H1 (cell line): ENCODE measurements around the gene KNDC1. TPM values are rescaled to one million over a fixed set of nuclear protein-coding genes. Genes with fewer than 3 reads are reported as not detected.

Experiments used
- CTCF ChIA-PET: fragments of 300-600 bp; sonication (Branson Sonifier 250); formaldehyde crosslinking; loops from one replicate; lab custom pipeline; 2021; ENCODE audit not compliant: partially characterized antibody; lab: Charles Lee
- POLR2A ChIA-PET: fragments of 300-600 bp; sonication (Branson Sonifier 250); formaldehyde crosslinking; loops from one replicate; lab custom pipeline; 2021; ENCODE audit warnings: inconsistent platforms; ENCODE audit not compliant: partially characterized antibody; lab: Charles Lee
- DNase-seq, 2 experiments: peaks; one replicate each; pipeline versions ENCODE4 v3.0.0 to v3.0.0-alpha.2; 2010 to 2022; ENCODE audit warnings: low spot score in 2 of 2, low read depth in 1 of 2, mixed read lengths in 1 of 2
- FAIRE-seq: peaks from 2 replicates; lab custom pipeline; 2011; peaks lifted over from hg19 to GRCh38; lab: Jason Lieb, UNC
- H2AFZ ChIP-seq: 2 replicates; pipeline ENCODE4 v1.8.1; 2012; ENCODE audit warnings: low read length, inconsistent platforms
- H2AK5ac ChIP-seq: 2 replicates; pipeline ENCODE4 v1.6.1; 2013; ENCODE audit warnings: low read depth, low read length
- H2BK120ac ChIP-seq: replicated peaks from 2 replicates; pipeline ENCODE3; 2013; ENCODE audit warnings: low read depth, low read length, inconsistent platforms
- H2BK12ac ChIP-seq: 2 replicates; pipeline ENCODE4 v1.6.1; 2013; ENCODE audit warnings: low read depth, low read length
- H2BK15ac ChIP-seq: 2 replicates; pipeline ENCODE4 v1.6.1; 2013; ENCODE audit warnings: low read length
- H2BK20ac ChIP-seq: 2 replicates; pipeline ENCODE4 v1.6.1; 2013; ENCODE audit warnings: low read length
- H2BK5ac ChIP-seq: 2 replicates; pipeline ENCODE4 v1.6.1; 2013; ENCODE audit warnings: low read depth, low read length
- H3K14ac ChIP-seq: 2 replicates; pipeline ENCODE4 v1.6.1; 2013; ENCODE audit warnings: inconsistent platforms; ENCODE audit not compliant: insufficient read length
- H3K18ac ChIP-seq: 2 replicates; pipeline ENCODE4 v1.6.1; 2013; ENCODE audit warnings: low read length; ENCODE audit errors: extremely low read depth
- H3K23ac ChIP-seq: 2 replicates; pipeline ENCODE4 v1.6.1; 2013; ENCODE audit warnings: inconsistent platforms; ENCODE audit not compliant: insufficient read length
- H3K23me2 ChIP-seq: 2 replicates; pipeline ENCODE4 v1.6.1; 2013; ENCODE audit warnings: low read depth, low read length
- H3K27ac ChIP-seq: 2 replicates; pipeline ENCODE4 v1.6.1; 2011; ENCODE audit warnings: low read depth, low read length, inconsistent platforms
- H3K27me3 ChIP-seq, 4 experiments: replicated peaks in 1 of 4; 1 replicate in 1 of 4; 2 replicates in 3 of 4; pipeline versions ENCODE4 v1.6.1 to v1.8.1; 2011 to 2013; ENCODE audit warnings: low read length in 3 of 4, mild to moderate bottlenecking in 3 of 4, inconsistent platforms in 2 of 4, mixed read lengths in 2 of 4, moderate library complexity in 1 of 4; ENCODE audit not compliant: control insufficient read depth in 3 of 4, insufficient read depth in 3 of 4; ENCODE audit errors: extremely low read depth in 1 of 4
- H3K36me3 ChIP-seq, 4 experiments: 2 replicates each; pipeline versions ENCODE4 v1.6.1 to v1.8.1; 2011 to 2013; ENCODE audit warnings: mild to moderate bottlenecking in 4 of 4, low read length in 3 of 4, moderate library complexity in 2 of 4, control low read depth in 1 of 4, inconsistent platforms in 1 of 4; ENCODE audit not compliant: insufficient read depth in 4 of 4, control insufficient read depth in 2 of 4
- H3K4ac ChIP-seq: replicated peaks from 2 replicates; pipeline ENCODE3; 2013; ENCODE audit warnings: low read length, low read depth, mixed read lengths, inconsistent platforms; ENCODE audit not compliant: insufficient read length
- H3K4me1 ChIP-seq, 4 experiments: replicated peaks in 1 of 4; 1 replicate in 1 of 4; 2 replicates in 3 of 4; pipeline versions ENCODE4 v1.6.1 to v1.8.1; 2011 to 2013; ENCODE audit warnings: low read length in 3 of 4, inconsistent platforms in 2 of 4, mixed read lengths in 1 of 4; ENCODE audit not compliant: insufficient read depth in 4 of 4, control insufficient read depth in 3 of 4
- H3K4me2 ChIP-seq, 2 experiments: 2 replicates each; pipeline versions ENCODE4 v1.6.1 to v1.8.1; 2011 to 2013; ENCODE audit warnings: low read depth in 2 of 2, low read length in 2 of 2, control low read depth in 1 of 2, inconsistent platforms in 1 of 2, mild to moderate bottlenecking in 1 of 2; ENCODE audit not compliant: insufficient read depth in 1 of 2
- H3K4me3 ChIP-seq, 4 experiments: fragments of 200-600, 300-600 bp in 1 of 4; sonication (generic), shearing (Covaris generic), sonication (Bioruptor Twin) in 1 of 4; 2 replicates each; pipeline versions ENCODE4 v1.5.1 to v1.8.1; 2011 to 2016; ENCODE audit warnings: low read length in 4 of 4, low read depth in 3 of 4, control low read depth in 2 of 4, inconsistent platforms in 2 of 4, mild to moderate bottlenecking in 2 of 4, mixed read lengths in 1 of 4, moderate library complexity in 1 of 4; ENCODE audit not compliant: insufficient read depth in 2 of 4; ENCODE audit errors: extremely low read depth in 1 of 4
- H3K56ac ChIP-seq: replicated peaks from 2 replicates; pipeline ENCODE3; 2013; ENCODE audit warnings: low read depth, mild to moderate bottlenecking, mixed read lengths, low read length, inconsistent platforms; ENCODE audit not compliant: insufficient read length
- H3K79me1 ChIP-seq: 2 replicates; pipeline ENCODE4 v1.6.1; 2013; ENCODE audit warnings: low read depth, low read length, control low read depth
- H3K79me2 ChIP-seq, 2 experiments: 2 replicates each; pipeline versions ENCODE4 v1.6.1 to v1.8.1; 2012 to 2013; ENCODE audit warnings: low read length in 2 of 2, mild to moderate bottlenecking in 2 of 2, inconsistent platforms in 1 of 2; ENCODE audit not compliant: insufficient read depth in 2 of 2, control insufficient read depth in 1 of 2
- H3K9ac ChIP-seq, 4 experiments: replicated peaks in 1 of 4; 1 replicate in 1 of 4; 2 replicates in 3 of 4; pipeline versions ENCODE4 v1.6.1 to v1.8.1; 2011 to 2013; ENCODE audit warnings: low read depth in 3 of 4, low read length in 3 of 4, control low read depth in 2 of 4, mild to moderate bottlenecking in 2 of 4, moderate library complexity in 2 of 4, inconsistent platforms in 1 of 4; ENCODE audit errors: extremely low read depth in 1 of 4
- H3K9me3 ChIP-seq, 2 experiments: 2 replicates each; pipeline versions ENCODE4 v1.6.1 to v1.8.1; 2012 to 2013; ENCODE audit warnings: mild to moderate bottlenecking in 2 of 2, moderate library complexity in 2 of 2, control low read depth in 1 of 2, inconsistent platforms in 1 of 2, low read depth in 1 of 2, low read length in 1 of 2, mixed read lengths in 1 of 2; ENCODE audit not compliant: insufficient read depth in 2 of 2
- H4K20me1 ChIP-seq, 2 experiments: replicated peaks in 1 of 2; 2 replicates each; pipeline versions ENCODE3 to v1.8.1; 2011 to 2013; ENCODE audit warnings: inconsistent platforms in 2 of 2, low read length in 2 of 2, mild to moderate bottlenecking in 1 of 2; ENCODE audit not compliant: insufficient read depth in 2 of 2, control insufficient read depth in 1 of 2
- H4K5ac ChIP-seq: 2 replicates; pipeline ENCODE4 v1.6.1; 2013; ENCODE audit warnings: low read length, low read depth, mixed read lengths, inconsistent platforms; ENCODE audit not compliant: insufficient read length
- H4K8ac ChIP-seq: 2 replicates; pipeline ENCODE4 v1.8.0; 2013; ENCODE audit warnings: mild to moderate bottlenecking, moderate library complexity, low read length, inconsistent platforms; ENCODE audit not compliant: insufficient read depth; ENCODE audit errors: extremely low read depth
- H4K91ac ChIP-seq: replicated peaks from 2 replicates; pipeline ENCODE3; 2013; ENCODE audit warnings: low read length, mixed read lengths, inconsistent platforms; ENCODE audit not compliant: insufficient read length
- BCL11A ChIP-seq, 2 experiments: IDR thresholded peaks; one replicate each; pipeline ENCODE4 v1.6.1; 2011; ENCODE audit warnings: low read depth in 2 of 2, low read length in 2 of 2, mild to moderate bottlenecking in 2 of 2
- EZH2 ChIP-seq: fragments of 200-600 bp; sonication (generic); IDR thresholded peaks from 2 replicates; pipeline ENCODE4 v1.7.1; 2012; ENCODE audit warnings: low read depth, mild to moderate bottlenecking, moderate library complexity, low read length, inconsistent platforms; ENCODE audit not compliant: severe bottlenecking
- POLR2A ChIP-seq, 2 experiments: IDR thresholded peaks; 1 replicate in 1 of 2; 2 replicates in 1 of 2; pipeline ENCODE4 v1.6.1; 2011; ENCODE audit warnings: low read depth in 2 of 2, low read length in 2 of 2, mild to moderate bottlenecking in 2 of 2; ENCODE audit errors: control extremely low read depth in 1 of 2
- SAP30 ChIP-seq: fragments of 300-600 bp; sonication (generic); IDR thresholded peaks from 2 replicates; pipeline ENCODE4 v1.7.1; 2012; ENCODE audit warnings: low read length, moderate library complexity, mild to moderate bottlenecking, inconsistent platforms; ENCODE audit not compliant: insufficient read depth, insufficient replicate concordance
- ZNF274 ChIP-seq: IDR thresholded peaks from 2 replicates; pipeline ENCODE4 v1.7.0; 2012; ENCODE audit warnings: low read length, borderline replicate concordance; ENCODE audit errors: extremely low read depth
- WGBS, 2 experiments: shearing (Covaris generic) in 1 of 2; methylation state at CpG; one replicate each; pipeline versions ENCODE4 v1.1.6 to v1.1.7; 2013 to 2015; ENCODE audit warnings: low lambda C conversion rate in 2 of 2, mixed read lengths in 2 of 2, inconsistent platforms in 1 of 2, low coverage in 1 of 2, missing lambda C conversion rate in 1 of 2; ENCODE audit not compliant: insufficient replicate concordance in 2 of 2, insufficient coverage in 1 of 2, insufficient read length in 1 of 2; ENCODE audit errors: extremely low coverage in 1 of 2, missing lambda C conversion rate in 1 of 2; 5-methylcytosine and 5-hydroxymethylcytosine counted together
- polyA plus RNA-seq, 7 experiments: library from polyadenylated mRNA; depleted of rRNA in 3 of 7; stranded (reverse) in 5 of 7; unstranded in 2 of 7; fragments of >200 nt in 5 of 7; fragments of 200-250 nt in 2 of 7; gene quantifications; 1 replicate in 5 of 7; 2 replicates in 1 of 7; 4 replicates in 1 of 7; pipeline versions ENCODE4 v1.2.1 to v1.2.3, GENCODE V29; 2011 to 2013; ENCODE audit warnings: missing spikeins in 2 of 7, mixed read lengths in 2 of 7
- total RNA-seq: library from RNA; stranded (reverse); fragmentation: NEBNext Ultra II Directional; extraction: Animal tissue kit (Norgen Biotek cat#: 25700); gene quantifications from 2 replicates; pipeline ENCODE4 v1.2.1, GENCODE V29; 2021
- TF ChIP-seq, protein P1 (sequence below), 3 experiments: IDR thresholded peaks; 1 replicate in 2 of 3; 2 replicates in 1 of 3; pipeline versions ENCODE4 v1.5.1 to v1.6.1; 2011; ENCODE audit warnings: low read length in 3 of 3, mild to moderate bottlenecking in 3 of 3, inconsistent platforms in 2 of 3, low read depth in 1 of 3, moderate library complexity in 1 of 3; ENCODE audit not compliant: insufficient read depth in 1 of 3; ENCODE audit errors: control extremely low read depth in 1 of 3
- TF ChIP-seq, protein P2 (sequence below): IDR thresholded peaks from 2 replicates; pipeline ENCODE4 v1.6.1; 2011; ENCODE audit warnings: low read depth, mild to moderate bottlenecking, low read length; ENCODE audit not compliant: insufficient read depth

KNDC1 gene
- total and polyA plus RNA-seq, 2 of the 8 experiments (the other 6 are each of a cell fraction or from before 2014, with no cell fraction given): 7.5 to 16.7 TPM

DNA sequence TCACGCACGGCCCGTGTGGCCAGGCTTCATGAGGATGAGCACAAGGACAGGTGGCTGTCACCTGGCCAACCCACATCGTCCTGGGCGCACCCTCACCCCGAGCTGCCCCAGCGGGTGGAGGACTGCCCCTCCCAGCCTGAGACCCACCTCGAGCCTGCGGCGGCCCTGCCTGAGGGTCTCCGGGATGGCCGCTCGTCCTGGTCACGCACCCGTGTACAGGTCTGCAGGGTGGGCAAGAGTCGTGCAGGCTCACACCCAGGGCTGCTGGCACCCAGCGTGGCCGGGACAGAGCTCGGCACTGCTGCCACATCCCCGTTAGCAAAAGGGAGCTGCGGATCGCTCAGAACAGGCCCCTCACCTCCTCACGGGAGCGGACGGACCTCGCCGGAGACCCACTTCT is 55.6 kb downstream of the KNDC1 start:
- Histone ChIP-seq H3K4me3 (no peak overlapping the region), H3K18ac (no peak overlapping the region), H3K4ac (no peak overlapping the region), H3K79me1 (no peaks in the 10 kb centered on the region), H2AFZ (no peak overlapping the region), H3K4me2 (no peak overlapping the region), H2BK15ac (no peak overlapping the region), H2BK120ac (no peak overlapping the region), H3K27me3 (no peaks in the 10 kb centered on the region), H2BK20ac (no peak overlapping the region), H2AK5ac (no peak overlapping the region), H3K23ac (no peak overlapping the region), H2BK5ac (no peak overlapping the region), H3K9ac (no peak overlapping the region), H4K5ac (no peak overlapping the region), H3K14ac (no peak overlapping the region), H4K8ac (peak overlapping the region; percentile 79; the same call in 1 of the 2 replicates), H3K79me2 (no peaks in the 10 kb centered on the region), H3K27ac (no peak overlapping the region), H4K20me1 (peaks cover 0 to 7% of the 10 kb centered on the region in 2 experiments), H4K91ac (no peak overlapping the region), H3K56ac (no peak overlapping the region), H3K4me1 (peaks cover 0 to 12% (median 10%) of the 10 kb centered on the region in 4 experiments; a peak in 6 of 7 replicates), H3K23me2 (peaks cover 2% of the 10 kb centered on the region; the same call in 1 of the 2 replicates), H3K9me3 (peaks cover 0 to 4% of the 10 kb centered on the region in 2 experiments; a peak in 1 of 4 replicates), H2BK12ac (no peak overlapping the region), H3K36me3 (no peaks in the 10 kb centered on the region; a peak in 3 of 8 replicates)
- 96% methylated on average over 26 of the region's 27 CpGs; no CpG with 5 or more reads in 1 of the 2 experiments for WGBS, 2 experiments
- FAIRE-seq (no peak), DNase-seq (no peak)
- ChIA-PET POLR2A (interaction anchor here (1.4 to 1.5 kb wide), 2 partner anchors 12 to 20 kb away, joined by 3 read pairs; no protein-coding TSS in a partner anchor), CTCF (interaction anchor here (1.2 to 1.6 kb wide), 2 partner anchors 69 to 72 kb away, joined by 3 to 7 read pairs; no protein-coding TSS in a partner anchor)
- TF ChIP-seq SAP30: no peak
- TF ChIP-seq ZNF274: no peak
- TF ChIP-seq, protein P1, sequence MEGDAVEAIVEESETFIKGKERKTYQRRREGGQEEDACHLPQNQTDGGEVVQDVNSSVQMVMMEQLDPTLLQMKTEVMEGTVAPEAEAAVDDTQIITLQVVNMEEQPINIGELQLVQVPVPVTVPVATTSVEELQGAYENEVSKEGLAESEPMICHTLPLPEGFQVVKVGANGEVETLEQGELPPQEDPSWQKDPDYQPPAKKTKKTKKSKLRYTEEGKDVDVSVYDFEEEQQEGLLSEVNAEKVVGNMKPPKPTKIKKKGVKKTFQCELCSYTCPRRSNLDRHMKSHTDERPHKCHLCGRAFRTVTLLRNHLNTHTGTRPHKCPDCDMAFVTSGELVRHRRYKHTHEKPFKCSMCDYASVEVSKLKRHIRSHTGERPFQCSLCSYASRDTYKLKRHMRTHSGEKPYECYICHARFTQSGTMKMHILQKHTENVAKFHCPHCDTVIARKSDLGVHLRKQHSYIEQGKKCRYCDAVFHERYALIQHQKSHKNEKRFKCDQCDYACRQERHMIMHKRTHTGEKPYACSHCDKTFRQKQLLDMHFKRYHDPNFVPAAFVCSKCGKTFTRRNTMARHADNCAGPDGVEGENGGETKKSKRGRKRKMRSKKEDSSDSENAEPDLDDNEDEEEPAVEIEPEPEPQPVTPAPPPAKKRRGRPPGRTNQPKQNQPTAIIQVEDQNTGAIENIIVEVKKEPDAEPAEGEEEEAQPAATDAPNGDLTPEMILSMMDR (IDR thresholded peaks at IDR 0.05; ENCODE audit: control extremely low read depth in 1 of 3, insufficient read depth in 1 of 3, low read depth in 1 of 3, low read length in 3 of 3): no peak
- TF ChIP-seq EZH2: no peak
- TF ChIP-seq POLR2A (IDR thresholded peaks at IDR 0.05; ENCODE audit: control extremely low read depth in 1 of 2, low read depth in 2 of 2, low read length in 2 of 2): no peak
- TF ChIP-seq BCL11A (IDR thresholded peaks at IDR 0.05; ENCODE audit: low read depth in 2 of 2, low read length in 2 of 2): no peak
- TF ChIP-seq, protein P2, sequence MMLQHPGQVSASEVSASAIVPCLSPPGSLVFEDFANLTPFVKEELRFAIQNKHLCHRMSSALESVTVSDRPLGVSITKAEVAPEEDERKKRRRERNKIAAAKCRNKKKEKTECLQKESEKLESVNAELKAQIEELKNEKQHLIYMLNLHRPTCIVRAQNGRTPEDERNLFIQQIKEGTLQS: no peak
